ENCODE results near the gene HOXB6.

GRCh38 chr17:48565022-48565554 is 39.7 kb downstream of the HOXB6 start:
- TF ChIP-seq CTCF (IDR thresholded peaks at IDR 0.05) (no peak), POLR2AphosphoS5 (IDR thresholded peaks at IDR 0.05; ENCODE audit: low read depth, low read length) (no peak), SIN3A (IDR thresholded peaks at IDR 0.05; ENCODE audit: borderline replicate concordance, insufficient read depth, low read depth, low read length) (0 out of 2 replicates have a peak, but pooled peaks have one; percentile 6), REST (IDR thresholded peaks at IDR 0.05; ENCODE audit: insufficient read depth in 1 of 2, low read depth in 2 of 2, low read length in 1 of 2) (no peak)
